Brain microvascular endothelial cell (primary cell): ENCODE data around the gene NOTUM.

Source experiments
- DNase-seq: peaks from one replicate; pipeline ENCODE4 v3.0.0-alpha.2; 2020
- H3K27ac ChIP-seq: fragments of 250-450 bp; sonication (Bioruptor Pico); 2 replicates; pipeline ENCODE4 v1.5.1; 2020; ENCODE audit warnings: mild to moderate bottlenecking, moderate library complexity
- H3K27me3 ChIP-seq: fragments of 250-450 bp; sonication (Bioruptor Pico); replicated peaks from 2 replicates; pipeline ENCODE4 v1.5.1; 2020; ENCODE audit warnings: mild to moderate bottlenecking
- H3K36me3 ChIP-seq: fragments of 250-450 bp; sonication (Bioruptor Pico); replicated peaks from 2 replicates; pipeline ENCODE4 v1.5.1; 2020; ENCODE audit warnings: mild to moderate bottlenecking
- H3K4me3 ChIP-seq: 2 replicates; pipeline ENCODE4 v1.5.1; 2011; ENCODE audit warnings: low read depth, mild to moderate bottlenecking, control low read depth, low read length, moderate library complexity
- CTCF ChIP-seq: IDR thresholded peaks from 2 replicates; pipeline ENCODE4 v1.5.1; 2011; ENCODE audit warnings: low read depth, mild to moderate bottlenecking, moderate library complexity, low read length, control low read depth, inconsistent platforms; ENCODE audit errors: missing control alignments
- in situ Hi-C: cut with HindIII; loops from 2 replicates; pipeline ENCODE4 v1.10.0; 2017; ENCODE audit warnings: low sequenced_read_pairs, low pct_ligation_motif_present

The NOTUM gene

GRCh38 chr17:81958633-81959342 is 2.2 kb downstream of the NOTUM start:
- TF ChIP-seq CTCF, result peak; percentile 24
- Histone ChIP-seq H3K27me3 (peaks cover 58% of the 10 kb centered on the region), H3K27ac (no peak overlapping the region), H3K36me3 (no peaks in the 10 kb centered on the region), H3K4me3 (no peak overlapping the region)
- DNase-seq, result no peak
- in situ Hi-C loops, result no loop called here

DNA sequence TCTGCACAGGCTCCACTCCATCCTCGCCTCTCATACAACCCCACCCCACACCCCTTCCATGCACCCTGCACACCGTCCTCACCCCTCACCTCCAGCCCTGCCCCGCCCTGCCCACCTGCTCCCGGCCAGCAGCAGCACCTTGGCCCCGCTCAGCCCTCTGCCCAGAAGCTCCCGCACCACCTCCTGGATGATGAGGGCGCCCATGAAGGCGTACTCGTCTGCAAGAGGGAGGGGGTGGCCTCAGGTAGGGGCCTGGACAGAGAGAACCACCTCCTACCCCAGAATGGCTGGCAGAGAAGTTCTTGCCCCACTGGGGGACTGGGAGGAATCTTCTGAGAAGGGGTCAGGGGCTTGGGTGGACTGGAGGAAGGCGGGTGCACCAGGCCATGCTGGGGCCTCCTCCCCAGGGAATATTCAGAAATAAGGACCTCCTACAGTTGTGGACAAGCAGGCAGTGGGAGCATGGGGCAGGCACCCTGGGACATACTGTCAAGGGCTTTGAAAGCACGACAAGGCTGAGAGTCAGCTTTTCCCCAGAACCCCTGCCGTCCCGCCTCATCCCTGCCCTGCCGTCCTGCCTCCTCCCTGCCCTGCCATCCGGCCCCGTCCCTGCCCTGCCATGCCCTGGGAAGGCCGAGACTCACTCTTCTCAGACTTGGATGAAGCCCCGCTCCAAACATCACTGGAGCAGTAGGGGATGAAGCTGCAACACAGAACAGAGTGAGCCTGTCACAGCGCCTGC is 3.1 kb downstream of the NOTUM start:
- Histone ChIP-seq H3K27ac (no peak overlapping the region), H3K4me3 (no peak overlapping the region), H3K27me3 (peaks cover 49% of the 10 kb centered on the region), H3K36me3 (no peaks in the 10 kb centered on the region)
- DNase-seq, result no peak
- no peak for TF ChIP-seq CTCF
- in situ Hi-C loops, result no loop called here

- Histone ChIP-seq H3K4me3 (no peak overlapping the region), H3K36me3 (no peaks in the 10 kb centered on the region), H3K27me3 (peaks cover 41% of the 10 kb centered on the region), H3K27ac (no peak overlapping the region)
- no peak for TF ChIP-seq CTCF
- in situ Hi-C loops, result no loop called here
- no peak for DNase-seq
Measured at GRCh38 chr17:81956607-81957589, 4.1 kb downstream of the NOTUM start.

DNA sequence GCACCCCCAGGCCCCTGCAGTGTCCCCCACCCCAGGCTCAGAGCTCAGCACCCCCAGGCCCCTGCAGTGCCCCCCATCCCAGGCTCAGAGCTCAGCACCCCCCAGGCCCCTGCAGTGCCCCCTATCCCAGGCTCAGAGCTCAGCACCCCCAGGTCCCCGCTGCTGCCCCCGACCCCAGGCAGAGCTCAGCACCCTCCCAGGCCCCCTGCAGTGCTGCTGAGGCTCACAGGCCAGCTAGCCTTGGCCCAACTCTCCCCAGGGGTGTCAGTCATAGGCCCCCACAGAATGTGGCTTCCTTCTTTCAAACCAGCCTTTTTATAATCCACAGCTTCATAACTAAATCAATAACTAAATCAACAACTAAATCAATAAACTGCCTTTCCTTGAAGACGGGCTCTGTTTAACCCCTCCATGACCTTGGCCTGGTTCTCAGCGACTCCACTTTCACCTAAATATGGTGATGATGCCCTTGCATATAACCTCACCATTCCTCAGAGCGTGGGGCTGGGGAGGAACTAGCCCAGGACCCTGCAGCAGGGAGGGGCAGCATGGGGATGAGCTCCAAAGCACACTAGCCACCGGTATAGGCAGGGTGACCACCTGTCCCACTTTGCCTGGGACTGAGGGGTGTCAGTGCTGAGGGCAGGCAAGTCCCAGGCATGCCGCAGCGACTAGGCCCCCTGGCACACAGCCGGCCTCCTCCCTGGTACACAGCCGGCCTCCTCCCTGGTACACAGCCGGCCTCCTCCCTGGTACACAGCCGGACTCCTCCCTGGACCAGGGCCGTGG is 5.0 kb downstream of the NOTUM start:
- no peak overlapping the region for H3K27ac ChIP-seq
- no peaks in the 10 kb centered on the region for H3K36me3 ChIP-seq
- in situ Hi-C loops, result no loop called here
- H3K4me3 ChIP-seq, result no peak overlapping the region
- peaks cover 34% of the 10 kb centered on the region for H3K27me3 ChIP-seq
- TF ChIP-seq CTCF, result no peak
- no peak for DNase-seq

DNA sequence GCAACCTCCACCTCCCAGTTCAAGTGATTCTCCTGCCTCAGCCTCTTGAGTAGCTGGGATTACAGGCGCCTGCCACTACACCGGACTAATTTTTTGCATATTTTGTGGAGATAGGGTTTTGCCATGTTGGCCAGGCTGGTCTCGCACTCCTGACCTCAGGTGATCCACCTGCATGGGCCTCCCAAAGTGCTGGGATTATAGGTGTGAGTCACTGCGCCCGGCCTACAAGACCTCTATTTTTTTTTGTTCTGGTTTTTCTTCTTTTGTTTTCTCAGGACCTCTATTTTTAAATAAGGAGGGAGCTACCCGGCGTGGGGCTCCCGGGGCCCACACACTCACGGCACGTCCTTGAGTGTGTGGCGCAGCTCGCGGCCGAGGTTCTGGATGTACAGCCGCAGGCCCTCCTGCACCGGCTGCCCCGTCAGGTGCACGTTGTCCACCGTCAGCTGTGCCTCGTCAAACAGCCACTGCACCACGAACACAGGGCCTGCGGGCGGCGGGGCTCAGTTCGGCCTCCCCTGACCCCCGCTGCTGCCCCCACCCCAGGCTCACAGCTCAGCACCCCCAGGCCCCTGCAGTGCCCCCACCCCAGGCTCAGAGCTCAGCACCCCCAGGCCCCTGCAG is 5.8 kb downstream of the NOTUM start:
- H3K4me3 ChIP-seq, result no peak overlapping the region
- peaks cover 28% of the 10 kb centered on the region for H3K27me3 ChIP-seq
- H3K36me3 ChIP-seq, result no peaks in the 10 kb centered on the region
- no peak for DNase-seq
- no peak overlapping the region for H3K27ac ChIP-seq
- TF ChIP-seq CTCF, result no peak
- in situ Hi-C loops, result no loop called here
